ENCODE results near the gene NAPB. TPM values are rescaled to one million over a fixed set of nuclear protein-coding genes. Genes with fewer than 3 reads are reported as not detected.

Gene NAPB
- total and polyA plus RNA-seq, 10 of the 15 experiments (the other 5 are each of a cell fraction or from before 2014, with no cell fraction given), result 2.1 to 15.9 (median 7.2) TPM

DNA sequence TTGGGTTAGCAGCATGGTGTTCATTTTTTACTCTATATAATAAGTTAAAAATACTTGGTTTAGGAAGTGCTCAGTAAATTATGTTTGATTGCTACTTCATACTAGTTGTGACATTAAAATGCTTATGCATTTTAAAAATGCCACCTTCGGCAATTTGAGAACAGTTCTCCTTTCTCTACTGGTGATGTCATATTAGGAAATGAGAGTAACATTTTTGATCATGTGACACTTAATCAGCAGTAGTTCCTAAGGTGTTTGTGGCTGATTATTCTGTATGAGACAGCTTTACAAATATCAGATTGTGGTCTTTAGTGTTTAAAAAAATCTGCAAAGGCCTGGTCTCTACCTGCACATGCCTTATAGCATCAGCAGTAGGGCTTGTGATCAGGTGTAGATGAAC, 54.9 kb downstream of the NAPB start:
- peak overlapping the region; percentile 66 for H3K4me2 ChIP-seq (ENCODE audit: control insufficient read depth, insufficient read depth)
- in situ Hi-C loops (cut with MboI) (loop anchor here (25.0 kb wide), 2 partner anchors 1696 to 1896 kb away; partner anchors contain the start of gene ACSS1), intact Hi-C loops (cut with micrococcal nuclease; ENCODE audit: unreplicated experiment) (no loop called here)
- no peaks in the 10 kb centered on the region for H3K27me3 ChIP-seq (replicated peaks in 1 of 2; ENCODE audit: control insufficient read depth in 2 of 2, insufficient read depth in 2 of 2, low read length in 1 of 2)
- ChIA-PET SMC1A (ENCODE audit: uncharacterized antibody, unreplicated experiment) (interaction anchor here (1.3 to 2.3 kb wide), 3 partner anchors 8 to 50 kb away, joined by 5 to 7 read pairs (median 6); no protein-coding TSS in a partner anchor), CTCF (interaction anchor here (0.7 kb wide), 1 partner anchor 25 kb away, joined by 3 read pairs; no protein-coding TSS in a partner anchor), POLR2A (interaction anchor here (1.0 kb wide), 2 partner anchors 8 to 40 kb away, joined by 3 to 4 read pairs; no protein-coding TSS in a partner anchor), RAD21 (ENCODE audit: unreplicated experiment) (interaction anchor here (1.2 to 1.8 kb wide), 3 partner anchors 8 to 55 kb away, joined by 4 to 12 read pairs (median 5); partner anchors contain the start of genes NAPB and NXT1)
- FAIRE-seq, result peak; percentile 41
- 16% methylated on average over 1 of the region's 1 CpG for WGBS (ENCODE audit: insufficient coverage, insufficient replicate concordance, low lambda C conversion rate, missing lambda C conversion rate)
- H3K79me2 ChIP-seq (ENCODE audit: control insufficient read depth, insufficient read depth, low read length), result peaks cover 53% of the 10 kb centered on the region
- H3K36me3 ChIP-seq (ENCODE audit: control insufficient read depth in 2 of 2, insufficient read depth in 2 of 2, low read length in 1 of 2), result peaks cover 9 to 22% of the 10 kb centered on the region in 2 experiments
- H3K9me3 ChIP-seq (replicated peaks; ENCODE audit: control insufficient read depth, insufficient read depth, low read length), result no peaks in the 10 kb centered on the region
- no TSS peak for BruUV-seq (replicated peaks)
- ATAC-seq, result no peak
- H4K20me1 ChIP-seq (ENCODE audit: control insufficient read depth, insufficient read depth), result no peaks in the 10 kb centered on the region
- no peak overlapping the region for H3K9ac ChIP-seq (ENCODE audit: control insufficient read depth, insufficient read depth, low read length)
- peak overlapping the region; percentile 18; the same call in 1 of the 2 replicates for H3K4me3 ChIP-seq
- no peak for DNase-seq (ENCODE audit: low read depth, low spot score)
- peaks cover 16% of the 10 kb centered on the region for H3K4me1 ChIP-seq (ENCODE audit: control insufficient read depth, insufficient read depth, low read length)
- H2AFZ ChIP-seq (ENCODE audit: control insufficient read depth, low read depth, low read length), result no peak overlapping the region
- H3K27ac ChIP-seq (ENCODE audit: control insufficient read depth, insufficient read depth), result no peak overlapping the region
- no peak for TF ChIP-seq CBFB (IDR thresholded peaks at IDR 0.05; ENCODE audit: low read depth)
- no peak for TF ChIP-seq ETV6 (conservative IDR thresholded peaks at IDR 0.05 in 1 of 2, IDR thresholded peaks at IDR 0.05 in 1 of 2; ENCODE audit: borderline replicate concordance in 1 of 2, low read depth in 1 of 2)
- TF ChIP-seq CHD1 (IDR thresholded peaks at IDR 0.05; ENCODE audit: low read depth, low read length), result no peak
- TF ChIP-seq, protein P1, sequence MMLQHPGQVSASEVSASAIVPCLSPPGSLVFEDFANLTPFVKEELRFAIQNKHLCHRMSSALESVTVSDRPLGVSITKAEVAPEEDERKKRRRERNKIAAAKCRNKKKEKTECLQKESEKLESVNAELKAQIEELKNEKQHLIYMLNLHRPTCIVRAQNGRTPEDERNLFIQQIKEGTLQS (IDR thresholded peaks at IDR 0.05; ENCODE audit: borderline replicate concordance, extremely low read depth, low read depth, low read length), result no peak
- peak; percentile 44; the same call in 1 of the 2 replicates for TF ChIP-seq CREB1 (IDR thresholded peaks at IDR 0.05; ENCODE audit: low read depth)
- no peak for TF ChIP-seq KDM1A (IDR thresholded peaks at IDR 0.05; ENCODE audit: borderline replicate concordance)
- TF ChIP-seq, protein P2, sequence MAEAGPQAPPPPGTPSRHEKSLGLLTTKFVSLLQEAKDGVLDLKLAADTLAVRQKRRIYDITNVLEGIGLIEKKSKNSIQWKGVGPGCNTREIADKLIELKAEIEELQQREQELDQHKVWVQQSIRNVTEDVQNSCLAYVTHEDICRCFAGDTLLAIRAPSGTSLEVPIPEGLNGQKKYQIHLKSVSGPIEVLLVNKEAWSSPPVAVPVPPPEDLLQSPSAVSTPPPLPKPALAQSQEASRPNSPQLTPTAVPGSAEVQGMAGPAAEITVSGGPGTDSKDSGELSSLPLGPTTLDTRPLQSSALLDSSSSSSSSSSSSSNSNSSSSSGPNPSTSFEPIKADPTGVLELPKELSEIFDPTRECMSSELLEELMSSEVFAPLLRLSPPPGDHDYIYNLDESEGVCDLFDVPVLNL (IDR thresholded peaks at IDR 0.05; ENCODE audit: low read depth, low read length), result peak; percentile 83
- TF ChIP-seq FOXK2 (IDR thresholded peaks at IDR 0.05), result no peak
- no peak for TF ChIP-seq MTA3 (IDR thresholded peaks at IDR 0.05; ENCODE audit: borderline replicate concordance, low read length)
- TF ChIP-seq NR2C1 (IDR thresholded peaks at IDR 0.05), result no peak
- TF ChIP-seq RFX5 (IDR thresholded peaks at IDR 0.05; ENCODE audit: low read depth, low read length), result no peak
- TF ChIP-seq ZNF217 (IDR thresholded peaks at IDR 0.05), result no peak
- TF ChIP-seq ZNF622 (IDR thresholded peaks at IDR 0.05), result no peak
- TF ChIP-seq MEF2B (IDR thresholded peaks at IDR 0.05; ENCODE audit: partially characterized antibody, poor library complexity, severe bottlenecking), result peak; percentile 19
- no peak for TF ChIP-seq ASH2L (IDR thresholded peaks at IDR 0.05; ENCODE audit: borderline replicate concordance, low read depth)
- no peak for TF ChIP-seq GABPA (IDR thresholded peaks at IDR 0.05; ENCODE audit: low read depth)
- no peak for TF ChIP-seq EGR1 (IDR thresholded peaks at IDR 0.05; ENCODE audit: borderline replicate concordance in 1 of 2, low read depth in 2 of 2, low read length in 2 of 2)
- TF ChIP-seq FOXM1 (IDR thresholded peaks at IDR 0.05; ENCODE audit: low read depth, low read length), result no peak
- no peak for TF ChIP-seq SREBF1 (IDR thresholded peaks at IDR 0.05; ENCODE audit: low read length)
- TF ChIP-seq, protein P3, sequence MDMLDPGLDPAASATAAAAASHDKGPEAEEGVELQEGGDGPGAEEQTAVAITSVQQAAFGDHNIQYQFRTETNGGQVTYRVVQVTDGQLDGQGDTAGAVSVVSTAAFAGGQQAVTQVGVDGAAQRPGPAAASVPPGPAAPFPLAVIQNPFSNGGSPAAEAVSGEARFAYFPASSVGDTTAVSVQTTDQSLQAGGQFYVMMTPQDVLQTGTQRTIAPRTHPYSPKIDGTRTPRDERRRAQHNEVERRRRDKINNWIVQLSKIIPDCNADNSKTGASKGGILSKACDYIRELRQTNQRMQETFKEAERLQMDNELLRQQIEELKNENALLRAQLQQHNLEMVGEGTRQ (IDR thresholded peaks at IDR 0.05; ENCODE audit: borderline replicate concordance, low read depth, low read length), result peak; percentile 36; the same call in 1 of the 2 replicates
- TF ChIP-seq SREBF2 (IDR thresholded peaks at IDR 0.05; ENCODE audit: low read length), result no peak
- no peak for TF ChIP-seq MEF2A (IDR thresholded peaks at IDR 0.05; ENCODE audit: insufficient read depth, low read depth, low read length)
- no peak for TF ChIP-seq SMAD5 (IDR thresholded peaks at IDR 0.05; ENCODE audit: low read depth)
- no peak for TF ChIP-seq PAX8 (IDR thresholded peaks at IDR 0.05)
- 0 out of 2 replicates have a peak, but pooled peaks have one; percentile 38 for TF ChIP-seq SIN3A (IDR thresholded peaks at IDR 0.05; ENCODE audit: low read depth, low read length)
- TF ChIP-seq SMARCA5 (IDR thresholded peaks at IDR 0.05), result no peak

Measured in GM12878 (cell line).